Left ventricle myocardium inferior (tissue), 1 donor: Measurements from ENCODE around the gene RYR1. TPM values are rescaled to one million over a fixed set of nuclear protein-coding genes. Genes with fewer than 3 reads are reported as not detected.

Experiments used
- DNase-seq: peaks from one replicate; pipeline ENCODE4 v3.0.0-alpha.2; 2020
- H3K27ac ChIP-seq: fragments of 200-600 bp; replicated peaks from 2 replicates; pipeline ENCODE4 v1.8.0; 2021
- H3K27me3 ChIP-seq: fragments of 200-600 bp; 2 replicates; pipeline ENCODE4 v1.8.0; 2021; ENCODE audit warnings: low read depth
- H3K36me3 ChIP-seq: fragments of 200-600 bp; 2 replicates; pipeline ENCODE4 v1.8.0; 2021
- H3K4me1 ChIP-seq: fragments of 200-600 bp; 2 replicates; pipeline ENCODE4 v1.8.0; 2021
- H3K4me3 ChIP-seq: fragments of 200-600 bp; 2 replicates; pipeline ENCODE4 v1.8.0; 2021; ENCODE audit warnings: mild to moderate bottlenecking, moderate library complexity
- H3K9me3 ChIP-seq: fragments of 200-600 bp; replicated peaks from 2 replicates; pipeline ENCODE4 v1.8.0; 2021
- CTCF ChIP-seq: fragments of 200-600 bp; IDR thresholded peaks from 2 replicates; pipeline ENCODE4 v1.8.0; 2021; ENCODE audit warnings: antibody characterized with exemption, mild to moderate bottlenecking, borderline replicate concordance
- intact Hi-C: fragments of 100-400 bp; cut with micrococcal nuclease; formaldehyde crosslinking; loops from one replicate; pipeline ENCODE4 v1.11.0; 2022
- total RNA-seq: library from RNA; stranded (reverse); fragmentation: NEBNext Ultra II Directional; extraction: Animal tissue kit (Norgen Biotek cat#: 25700); gene quantifications from one replicate; pipeline ENCODE4 v1.2.1, GENCODE V29; 2021
- donor health status: DM: no; HTN: yes; CAD: no; lungs with severe emphysema.

RYR1 gene
- total RNA-seq, 1 donor from 2014 or later: 0.74 TPM

GRCh38 chr19:38453596-38453995, 20.1 kb downstream of the RYR1 start:
- intact Hi-C loops: no loop called here
- no peak for TF ChIP-seq CTCF
- no peak for DNase-seq
- no peaks in the 10 kb centered on the region for H3K4me1 ChIP-seq
- no peaks in the 10 kb centered on the region for H3K36me3 ChIP-seq
- peaks cover 4% of the 10 kb centered on the region for H3K27me3 ChIP-seq
- no peaks in the 10 kb centered on the region for H3K9me3 ChIP-seq
- H3K27ac ChIP-seq: no peak overlapping the region
- no peak overlapping the region for H3K4me3 ChIP-seq

GRCh38 chr19:38455031-38455430, 21.5 kb downstream of the RYR1 start:
- Histone ChIP-seq H3K27ac (no peak overlapping the region), H3K27me3 (peaks cover 17% of the 10 kb centered on the region), H3K4me3 (no peak overlapping the region), H3K9me3 (no peaks in the 10 kb centered on the region), H3K4me1 (no peaks in the 10 kb centered on the region), H3K36me3 (no peaks in the 10 kb centered on the region)
- DNase-seq: no peak
- intact Hi-C loops: no loop called here
- no peak for TF ChIP-seq CTCF

GRCh38 chr19:38457202-38457601, 23.7 kb downstream of the RYR1 start:
- no peak for TF ChIP-seq CTCF
- Histone ChIP-seq H3K27ac (no peak overlapping the region), H3K4me3 (no peak overlapping the region)

GRCh38 chr19:38457690-38458405, 24.4 kb downstream of the RYR1 start:
- TF ChIP-seq CTCF: no peak
- Histone ChIP-seq H3K36me3 (no peaks in the 10 kb centered on the region), H3K27ac (no peak overlapping the region), H3K9me3 (no peaks in the 10 kb centered on the region), H3K27me3 (peaks cover 40% of the 10 kb centered on the region), H3K4me1 (no peaks in the 10 kb centered on the region), H3K4me3 (no peak overlapping the region)
- intact Hi-C loops: no loop called here
- no peak for DNase-seq

More at GRCh38 chr19:38457202-38457601, 23.7 kb downstream of the RYR1 start:
- DNase-seq: no peak
- H3K4me1 ChIP-seq: no peaks in the 10 kb centered on the region
- H3K9me3 ChIP-seq: no peaks in the 10 kb centered on the region
- H3K27me3 ChIP-seq: peaks cover 36% of the 10 kb centered on the region
- no peaks in the 10 kb centered on the region for H3K36me3 ChIP-seq
- intact Hi-C loops: no loop called here

GRCh38 chr19:38458991-38459390, 25.5 kb downstream of the RYR1 start:
- no peak for DNase-seq
- Histone ChIP-seq H3K27ac (no peak overlapping the region), H3K27me3 (peaks cover 48% of the 10 kb centered on the region), H3K36me3 (no peaks in the 10 kb centered on the region), H3K4me1 (no peaks in the 10 kb centered on the region), H3K9me3 (no peaks in the 10 kb centered on the region), H3K4me3 (no peak overlapping the region)
- intact Hi-C loops: no loop called here
- no peak for TF ChIP-seq CTCF
